Activated CD4-positive, alpha-beta T cell treated with anti-CD3 and anti-CD28 coated beads, Interleukin-2, Interleukin-4, amounts not matched to agents 100 ng/mL and 50 ng/mL, durations not matched to agents 16 hours and 8 hours (primary cell): Measurements from ENCODE around the gene PSRC1.
A peak's percentile ranks its signal among the peaks of the same experiment; 100 is the strongest.

ENCODE experiments used
- DNase-seq: peaks from one replicate; pipeline ENCODE4 v3.0.0-alpha.2; 2020; ENCODE audit warnings: low spot score

PSRC1 gene

GRCh38 chr1:109271458-109271857, 11.5 kb downstream of the PSRC1 start:
- DNase-seq = no peak

- no peak for DNase-seq
These were observed 12.2 kb downstream of the PSRC1 start for GRCh38 chr1:109270623-109271317.

GRCh38 chr1:109269981-109270622, 12.8 kb downstream of the PSRC1 start:
- DNase-seq = no peak

GRCh38 chr1:109269212-109269980, 13.5 kb downstream of the PSRC1 start:
- DNase-seq = no peak

GRCh38 chr1:109268431-109269211, 14.3 kb downstream of the PSRC1 start:
- no peak for DNase-seq

- no peak for DNase-seq
These were observed 15.1 kb downstream of the PSRC1 start for GRCh38 chr1:109267743-109268300.

DNA sequence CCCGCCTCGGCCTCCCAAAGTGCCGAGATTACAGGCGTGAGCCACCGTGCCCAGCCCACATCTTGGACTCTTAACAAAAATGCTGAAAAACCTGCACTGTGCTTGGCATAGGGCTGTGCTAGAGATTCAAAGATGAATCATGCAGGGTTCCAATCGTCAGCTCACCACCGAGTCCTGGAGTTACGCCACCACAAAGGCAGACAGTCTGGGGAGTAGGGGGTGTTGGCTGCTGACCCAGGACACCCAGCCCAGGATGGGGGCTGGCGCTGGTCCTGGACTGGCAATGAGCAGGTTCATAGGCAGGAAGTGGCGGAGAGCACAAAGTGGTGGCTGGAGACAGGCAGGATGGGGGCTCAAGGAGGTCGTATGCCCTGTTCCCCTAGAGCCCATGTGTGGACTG, 16.0 kb downstream of the PSRC1 start:
- DNase-seq = no peak

- no peak for DNase-seq
These were observed 17.1 kb downstream of the PSRC1 start for GRCh38 chr1:109265741-109266330.

DNA sequence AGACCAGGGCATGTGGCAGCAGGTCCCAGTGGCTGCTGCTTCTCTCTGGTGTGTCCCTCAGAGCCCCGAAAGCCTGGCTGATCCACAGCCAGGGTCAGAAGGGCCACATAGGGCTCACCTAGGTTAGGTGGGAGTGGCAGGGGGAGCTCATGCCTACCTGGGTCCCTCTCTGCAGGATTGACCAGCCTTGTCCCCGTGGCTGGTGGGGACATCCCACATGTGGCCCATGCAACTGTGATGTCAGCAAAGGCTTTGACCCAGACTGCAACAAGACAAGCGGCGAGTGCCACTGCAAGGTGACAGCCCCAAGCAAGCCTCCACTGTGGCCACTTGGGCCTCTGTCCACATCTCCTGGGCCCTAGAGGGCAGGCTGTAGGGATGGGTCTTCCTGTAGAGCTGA, 17.9 kb downstream of the PSRC1 start:
- DNase-seq = no peak

GRCh38 chr1:109264379-109264755, 18.6 kb downstream of the PSRC1 start:
- DNase-seq = no peak

DNA sequence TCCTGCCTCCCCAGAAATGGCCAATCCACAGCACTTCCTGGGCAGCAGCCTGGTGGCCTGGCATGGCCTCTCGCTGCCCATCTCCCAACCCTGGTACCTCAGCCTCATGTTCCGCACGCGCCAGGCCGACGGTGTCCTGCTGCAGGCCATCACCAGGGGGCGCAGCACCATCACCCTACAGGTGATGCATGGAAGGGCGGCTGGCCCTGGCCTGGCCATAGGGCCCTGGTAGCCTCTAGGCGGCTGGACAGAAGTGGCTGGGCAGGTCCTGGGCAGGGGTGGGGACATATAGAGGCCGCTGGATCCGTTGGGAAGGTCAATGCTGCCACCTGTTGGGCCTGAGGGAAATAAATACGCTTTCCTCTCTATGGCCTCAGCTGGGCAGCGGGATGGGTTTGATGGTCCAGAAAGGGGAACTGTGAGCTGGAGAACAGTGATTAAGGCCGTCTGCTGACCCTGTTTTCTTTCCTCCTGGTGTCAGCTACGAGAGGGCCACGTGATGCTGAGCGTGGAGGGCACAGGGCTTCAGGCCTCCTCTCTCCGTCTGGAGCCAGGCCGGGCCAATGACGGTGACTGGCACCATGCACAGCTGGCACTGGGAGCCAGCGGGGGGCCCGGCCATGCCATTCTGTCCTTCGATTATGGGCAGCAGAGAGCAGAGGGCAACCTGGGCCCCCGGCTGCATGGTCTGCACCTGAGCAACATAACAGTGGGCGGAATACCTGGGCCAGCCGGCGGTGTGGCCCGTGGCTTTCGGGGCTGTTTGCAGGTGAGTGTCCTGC, 19.2 kb downstream of the PSRC1 start:
- peak; percentile 80 for DNase-seq

- no peak for DNase-seq
These were observed 19.7 kb downstream of the PSRC1 start for GRCh38 chr1:109263234-109263596.

GRCh38 chr1:109262231-109263055, 20.5 kb downstream of the PSRC1 start:
- no peak for DNase-seq

GRCh38 chr1:109261578-109261977, 21.4 kb downstream of the PSRC1 start:
- DNase-seq = no peak

DNA sequence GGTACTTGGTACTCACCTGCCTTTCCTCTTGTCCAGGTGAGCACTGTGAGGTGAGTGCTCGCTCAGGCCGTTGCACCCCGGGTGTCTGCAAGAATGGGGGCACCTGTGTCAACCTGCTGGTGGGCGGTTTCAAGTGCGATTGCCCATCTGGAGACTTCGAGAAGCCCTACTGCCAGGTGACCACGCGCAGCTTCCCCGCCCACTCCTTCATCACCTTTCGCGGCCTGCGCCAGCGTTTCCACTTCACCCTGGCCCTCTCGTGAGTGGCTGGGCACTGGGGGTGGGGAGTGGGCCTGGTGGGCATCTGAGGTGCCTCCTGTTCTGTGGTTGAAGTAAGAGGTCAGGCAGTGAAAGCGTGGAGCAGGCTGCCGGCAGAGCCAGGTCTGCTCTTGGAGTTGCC, 21.9 kb downstream of the PSRC1 start:
- no peak for DNase-seq

- DNase-seq = no peak
These were observed 23.0 kb downstream of the PSRC1 start for GRCh38 chr1:109259674-109260557.

GRCh38 chr1:109258481-109259466, 24.2 kb downstream of the PSRC1 start:
- no peak for DNase-seq
